HG02981 (cell line): ENCODE measurements around the gene TMEM269.

Experiments used
- ATAC-seq: cut with Tn5 transposase; IDR thresholded peaks from one replicate; pipeline ENCODE4 v1.9.1; 2021; ENCODE audit warnings: mild to moderate bottlenecking, moderate library complexity; ENCODE audit not compliant: unreplicated experiment

The TMEM269 gene

GRCh38 chr1:42817976-42818375 is 33.2 kb downstream of the TMEM269 start:
- no peak for ATAC-seq

DNA sequence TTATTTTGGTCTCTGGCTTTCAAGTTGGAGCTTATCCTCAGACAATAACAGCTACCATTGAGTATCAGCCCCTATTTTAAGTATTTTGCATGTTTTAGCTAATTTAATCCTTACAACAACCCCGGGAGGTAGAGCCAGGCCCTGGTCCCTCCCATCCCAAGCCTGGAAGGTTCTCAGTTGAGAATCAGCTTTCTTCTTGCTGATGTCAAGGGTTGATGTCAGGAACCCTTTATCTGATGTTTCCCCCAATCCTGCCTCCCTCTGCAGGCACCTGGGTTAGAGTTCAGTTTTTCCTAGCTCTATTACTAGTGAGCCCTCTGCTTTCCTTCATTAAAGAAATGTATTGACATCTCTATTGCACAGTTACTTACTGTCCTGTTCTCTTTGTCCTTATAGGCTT is 36.0 kb downstream of the TMEM269 start:
- ATAC-seq, result no peak

DNA sequence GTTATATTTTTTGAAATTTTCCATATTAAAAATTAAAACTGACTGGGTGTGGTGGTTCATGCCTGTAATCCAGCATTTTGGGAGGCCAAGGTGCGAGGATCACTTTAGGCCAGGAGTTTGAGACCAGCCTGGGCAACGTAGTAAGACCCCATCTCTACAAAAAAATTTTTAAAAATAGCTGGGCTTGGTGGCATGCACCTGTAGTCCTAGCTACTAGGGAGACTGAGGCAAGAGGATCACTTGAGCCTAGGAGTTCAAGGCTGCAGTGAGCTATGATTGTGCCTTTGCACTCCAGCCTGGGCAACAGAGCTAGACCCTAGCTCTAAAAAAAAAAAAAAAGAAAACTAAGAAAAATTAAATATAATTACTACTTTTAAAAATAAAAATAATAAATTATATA is 36.9 kb downstream of the TMEM269 start:
- no peak for ATAC-seq

GRCh38 chr1:42822800-42823392 is 38.1 kb downstream of the TMEM269 start:
- no peak for ATAC-seq

DNA sequence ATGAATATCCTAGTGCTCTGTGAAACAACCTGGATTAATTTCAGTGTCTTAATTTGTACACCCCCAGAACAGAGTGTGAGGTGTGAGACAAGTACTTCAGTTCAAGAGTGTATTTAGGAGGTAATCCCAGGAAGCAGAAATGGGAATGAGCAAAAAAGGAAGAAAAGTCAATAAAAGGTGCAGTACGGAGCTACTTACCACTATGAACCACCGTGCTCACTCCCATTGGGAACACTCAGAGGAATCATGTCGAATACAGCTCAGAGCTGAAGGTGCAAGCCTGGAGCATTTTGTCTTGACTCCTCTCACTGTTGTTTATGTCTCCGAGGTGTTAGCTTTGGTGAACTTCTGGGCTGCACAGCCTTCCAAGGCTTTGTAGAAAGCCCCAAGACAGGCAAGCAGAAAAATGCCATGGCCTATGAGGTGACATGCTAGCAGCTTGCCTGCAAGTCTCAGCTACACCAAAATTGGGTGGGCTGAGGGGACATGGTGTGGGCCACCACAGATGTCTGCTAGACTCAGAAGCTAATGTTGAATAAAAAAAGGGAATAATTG is 39.8 kb downstream of the TMEM269 start:
- no peak for ATAC-seq

- no peak for ATAC-seq
Measured at GRCh38 chr1:42825036-42825851, 40.5 kb downstream of the TMEM269 start.

- no peak for ATAC-seq
Measured at GRCh38 chr1:42830631-42831030, 45.8 kb downstream of the TMEM269 start.

DNA sequence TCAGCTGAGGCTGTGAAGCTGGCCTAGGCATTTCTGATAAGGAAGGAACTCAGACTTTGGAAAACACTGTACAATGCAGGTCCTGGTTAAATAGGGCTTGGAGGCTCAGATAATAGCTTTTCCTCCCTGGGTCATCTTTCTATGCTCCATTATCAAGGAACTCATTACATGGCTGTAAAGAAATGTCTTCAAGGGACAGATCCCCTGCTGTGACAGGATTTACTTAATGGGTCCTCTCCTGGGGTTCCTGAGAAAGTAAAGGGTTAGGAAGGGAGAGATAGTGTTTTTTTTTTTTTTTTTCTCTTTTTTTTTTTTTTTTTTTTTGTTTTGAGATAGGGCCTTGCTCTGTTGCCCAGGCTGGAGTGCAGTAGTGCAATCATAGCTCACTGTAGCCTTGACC is 46.5 kb downstream of the TMEM269 start:
- ATAC-seq, result no peak

GRCh38 chr1:42832641-42833240 is 48.0 kb downstream of the TMEM269 start:
- no peak for ATAC-seq

DNA sequence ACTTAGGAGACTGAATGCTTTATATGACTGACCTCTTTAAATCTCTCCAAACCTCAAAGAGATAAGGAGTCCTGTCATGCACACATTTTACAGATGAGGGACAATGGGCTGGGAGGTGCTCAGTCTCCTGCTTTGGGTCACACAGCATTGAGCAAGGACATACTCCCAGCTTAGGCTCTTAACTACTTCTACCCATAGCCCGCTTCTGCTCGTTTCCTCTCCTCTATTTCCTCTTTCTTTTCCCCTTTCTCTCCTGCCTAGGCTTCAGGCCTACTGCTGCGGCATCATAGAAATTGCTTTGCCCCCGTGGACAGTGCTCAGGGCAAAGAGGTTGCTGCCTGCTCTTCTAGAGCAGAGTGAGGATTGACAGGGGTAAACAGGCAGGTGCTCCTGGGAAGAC is 49.2 kb downstream of the TMEM269 start:
- no peak for ATAC-seq

DNA sequence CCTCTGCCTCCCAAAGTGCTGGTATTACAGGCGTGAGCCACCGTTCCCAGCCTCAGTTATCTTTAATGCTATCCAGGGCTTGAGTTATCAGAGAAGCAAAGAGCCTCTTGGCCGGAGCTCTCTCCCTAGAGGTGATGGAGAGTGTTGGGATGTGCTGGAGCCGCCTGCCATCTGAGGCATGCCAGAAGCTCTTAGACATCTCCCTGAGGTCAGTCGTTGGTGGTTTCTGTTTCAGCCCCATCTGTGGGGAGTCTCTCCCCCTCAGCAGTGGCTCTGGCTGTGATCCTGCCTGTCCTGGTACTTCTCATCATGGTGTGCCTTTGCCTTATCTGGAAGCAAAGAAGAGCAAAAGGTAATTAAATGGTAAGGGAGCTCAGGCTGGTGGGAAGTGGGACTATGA is 50.0 kb downstream of the TMEM269 start:
- no peak for ATAC-seq

DNA sequence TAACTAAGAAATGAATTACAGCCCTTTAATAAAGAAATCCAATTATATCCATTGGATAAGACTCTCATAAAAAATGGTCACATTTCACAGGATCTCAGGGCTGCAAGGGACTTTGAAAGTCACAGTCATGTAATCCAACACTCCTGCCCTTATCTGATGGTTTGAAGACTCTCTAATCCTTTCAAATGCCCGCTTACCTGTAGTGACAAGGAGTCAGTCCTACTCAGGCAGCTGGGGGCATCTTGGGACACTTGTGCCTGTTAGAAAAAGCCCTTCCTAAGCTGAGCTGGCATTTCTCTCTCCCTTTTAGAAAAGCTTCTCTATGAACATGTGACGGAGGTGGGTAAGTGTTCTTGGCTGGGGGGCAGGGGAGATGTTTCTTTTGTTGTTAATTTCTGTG is 50.6 kb downstream of the TMEM269 start:
- no peak for ATAC-seq

DNA sequence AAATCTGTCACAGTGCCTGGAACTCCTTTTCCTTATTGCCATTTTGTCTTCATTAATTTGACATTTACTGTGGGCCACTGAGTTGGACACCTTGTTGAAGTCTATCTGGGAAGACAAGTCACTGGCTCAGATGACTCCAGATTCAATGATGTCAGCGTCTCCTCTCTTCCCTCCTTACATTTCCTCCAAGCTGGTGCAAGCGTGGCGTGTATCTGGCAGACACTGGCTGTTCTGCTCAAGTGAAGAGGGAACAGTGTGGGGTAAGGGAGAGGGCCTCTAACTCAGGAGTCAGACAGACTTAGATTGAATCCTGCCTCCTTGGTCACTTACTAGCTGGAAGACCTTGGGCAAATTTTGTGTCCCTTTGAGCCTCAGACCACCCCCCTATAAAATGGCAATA is 52.9 kb downstream of the TMEM269 start:
- ATAC-seq, result no peak

- ATAC-seq, result no peak
Measured at GRCh38 chr1:42838482-42839190, 53.8 kb downstream of the TMEM269 start.

DNA sequence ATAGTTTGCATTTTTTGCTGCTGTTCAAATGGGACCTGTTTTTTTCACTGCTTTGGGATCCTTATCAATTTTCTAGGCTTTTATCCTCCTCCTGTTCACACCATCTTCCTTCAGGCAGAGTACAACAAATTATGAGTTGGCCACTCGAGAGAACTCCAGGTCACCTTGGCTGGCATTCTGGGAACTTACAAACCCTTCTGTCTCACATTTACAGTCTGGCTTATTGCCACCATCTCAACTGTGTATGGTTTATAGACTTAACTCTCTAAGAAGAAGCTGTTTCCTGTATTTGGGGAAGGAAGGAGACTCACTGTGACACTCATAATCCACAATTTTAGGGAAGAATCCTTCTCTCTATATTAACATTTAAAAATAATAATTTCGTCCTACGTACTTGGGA is 56.2 kb downstream of the TMEM269 start:
- ATAC-seq, result no peak

DNA sequence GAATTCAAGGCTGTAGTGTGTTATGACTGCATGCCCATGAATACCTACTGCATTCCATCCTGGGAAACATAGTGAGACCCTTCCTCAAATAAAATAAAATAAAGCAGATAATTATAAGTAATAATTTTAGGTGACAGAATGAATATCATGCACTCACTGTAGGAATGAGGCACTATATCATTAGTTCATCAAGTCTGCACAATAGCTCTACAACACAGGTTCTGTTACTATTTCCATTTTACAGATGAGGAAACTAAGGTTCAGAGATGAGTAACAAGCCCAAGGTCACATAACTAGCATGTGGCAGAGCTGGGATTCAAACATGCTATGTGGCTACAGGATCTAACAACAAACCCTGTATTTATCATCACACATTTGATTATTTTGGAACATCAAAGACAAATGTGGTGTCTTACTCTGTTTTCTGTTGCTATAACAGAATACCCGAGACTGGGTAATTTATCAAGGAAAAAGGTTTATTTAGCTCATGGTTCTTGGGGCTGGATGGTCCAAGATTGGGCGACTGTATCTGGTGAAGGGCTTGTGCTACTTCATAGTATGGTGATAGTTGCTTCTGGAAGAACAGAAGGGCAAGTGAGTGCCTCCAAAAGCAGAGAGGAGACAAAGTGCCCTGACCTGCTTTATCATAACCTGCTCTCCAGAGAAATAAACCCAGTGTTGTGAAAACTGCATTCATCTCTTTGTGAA is 56.8 kb downstream of the TMEM269 start:
- ATAC-seq, result no peak

DNA sequence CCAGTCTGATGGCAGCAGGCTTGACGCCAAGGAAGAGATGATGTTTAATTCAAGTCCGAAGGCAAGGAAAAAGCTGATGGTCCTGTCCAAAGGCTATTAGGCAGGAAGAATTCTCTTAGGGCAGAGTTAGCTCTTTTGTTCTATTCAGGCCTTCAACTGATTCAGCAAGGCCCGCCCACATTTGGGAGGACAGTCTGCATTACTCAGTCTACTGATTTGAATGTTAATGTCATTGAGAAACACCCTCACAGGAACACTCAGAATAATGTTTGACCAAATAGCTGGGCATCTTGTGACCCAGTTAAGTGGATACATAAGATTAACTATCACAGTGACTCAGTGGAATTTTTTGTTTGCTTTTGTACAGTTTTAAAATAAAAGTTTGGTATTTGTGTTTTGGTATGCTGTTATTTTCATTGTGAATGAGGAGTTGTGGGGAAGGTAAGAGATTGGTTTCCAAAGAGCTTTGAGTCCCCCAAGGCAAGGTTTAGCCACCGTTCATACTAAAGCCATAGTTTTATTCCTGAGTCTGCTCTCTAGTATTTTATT is 59.9 kb downstream of the TMEM269 start:
- ATAC-seq, result no peak

GRCh38 chr1:42845193-42845592 is 60.4 kb downstream of the TMEM269 start:
- no peak for ATAC-seq

DNA sequence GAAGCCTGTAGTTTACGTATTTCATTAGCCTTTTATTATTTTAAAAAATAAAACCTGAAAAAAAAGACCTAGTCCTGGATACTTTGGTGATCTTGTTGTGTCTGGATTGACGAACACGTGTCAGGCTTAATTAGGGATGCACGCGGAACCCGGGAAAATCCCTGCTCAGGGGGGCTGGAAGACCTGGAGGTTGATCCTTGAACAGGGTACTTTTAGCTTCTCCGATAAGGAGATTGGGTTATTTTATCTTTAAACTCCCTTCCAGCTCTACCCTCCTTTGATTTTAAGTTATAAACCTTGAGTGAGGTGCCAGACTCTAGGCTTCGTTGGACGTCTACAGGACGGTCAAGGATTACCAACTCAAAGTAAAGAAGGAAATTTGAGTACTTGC is 61.1 kb downstream of the TMEM269 start:
- ATAC-seq, result peak; percentile 9
